GM13977 (cell line): ENCODE results near the gene CDH4.

Experiments
- DNase-seq: peaks from one replicate; pipeline ENCODE4 v3.0.0; 2012; ENCODE audit warnings: low spot score
- CTCF ChIP-seq: IDR thresholded peaks from 2 replicates; pipeline ENCODE4 v1.5.1; 2012; ENCODE audit warnings: mild to moderate bottlenecking, control low read depth; ENCODE audit not compliant: insufficient read depth; ENCODE audit errors: extremely low read depth, missing control alignments
- in situ Hi-C: fragments of 300-500 bp; cut with MboI; formaldehyde crosslinking; loops from one replicate; pipeline ENCODE4 v1.12.0; 2022; ENCODE audit warnings: low sequenced_read_pairs, low pct_unique_long_range_greater_than_20kb, mixed read lengths, inconsistent platforms; ENCODE audit not compliant: unreplicated experiment

Gene CDH4

GRCh38 chr20:61590236-61590635, 338.2 kb downstream of the CDH4 start:
- in situ Hi-C loops: no loop called here
- DNase-seq: no peak
- no peak for TF ChIP-seq CTCF

GRCh38 chr20:61593516-61593915, 341.5 kb downstream of the CDH4 start:
- in situ Hi-C loops: no loop called here
- no peak for DNase-seq
- no peak for TF ChIP-seq CTCF

GRCh38 chr20:61594198-61594597, 342.1 kb downstream of the CDH4 start:
- no peak for TF ChIP-seq CTCF
- no peak for DNase-seq
- in situ Hi-C loops: no loop called here

- no peak for DNase-seq
- in situ Hi-C loops: no loop called here
- TF ChIP-seq CTCF: no peak
Measured at GRCh38 chr20:61595216-61595615, 343.2 kb downstream of the CDH4 start.

GRCh38 chr20:61596687-61597330, 344.7 kb downstream of the CDH4 start:
- in situ Hi-C loops: no loop called here
- DNase-seq: no peak
- TF ChIP-seq CTCF: no peak

GRCh38 chr20:61597996-61598395, 345.9 kb downstream of the CDH4 start:
- in situ Hi-C loops: no loop called here
- TF ChIP-seq CTCF: no peak
- no peak for DNase-seq

GRCh38 chr20:61598586-61598985, 346.5 kb downstream of the CDH4 start:
- TF ChIP-seq CTCF: no peak
- in situ Hi-C loops: no loop called here
- no peak for DNase-seq
